Osteoblast (primary cell): ENCODE data around the gene C4orf36. TPM values are rescaled to one million over a fixed set of nuclear protein-coding genes. Genes with fewer than 3 reads are reported as not detected.

ENCODE experiments used
- DNase-seq: peaks from one replicate; pipeline ENCODE4 v3.0.0; 2011; ENCODE audit warnings: low spot score, mixed read lengths; ENCODE audit not compliant: insufficient read length; ENCODE audit errors: missing footprints
- H2AFZ ChIP-seq: 2 replicates; pipeline ENCODE4 v1.6.0; 2011; ENCODE audit warnings: mild to moderate bottlenecking, low read length
- H3K27ac ChIP-seq: 2 replicates; pipeline ENCODE4 v1.5.1; 2011; ENCODE audit warnings: mild to moderate bottlenecking, low read depth, low read length, moderate library complexity
- H3K27me3 ChIP-seq: 2 replicates; pipeline ENCODE4 v1.6.0; 2012; ENCODE audit warnings: mild to moderate bottlenecking, control low read depth, inconsistent platforms, low read length, moderate library complexity; ENCODE audit not compliant: insufficient read depth
- H3K36me3 ChIP-seq: 2 replicates; pipeline ENCODE4 v1.5.1; 2011; ENCODE audit warnings: mild to moderate bottlenecking, low read length, control low read depth, moderate library complexity; ENCODE audit not compliant: insufficient read depth
- H3K4me1 ChIP-seq: 2 replicates; pipeline ENCODE4 v1.5.1; 2011; ENCODE audit warnings: mild to moderate bottlenecking, low read length, control low read depth, moderate library complexity; ENCODE audit not compliant: insufficient read depth
- H3K4me2 ChIP-seq: 2 replicates; pipeline ENCODE4 v1.6.0; 2011; ENCODE audit warnings: mild to moderate bottlenecking, low read length; ENCODE audit not compliant: insufficient read depth
- H3K4me3 ChIP-seq: fragments of 200-600 bp; sonication (generic); 3 replicates; pipeline ENCODE4 v1.5.1; 2012; ENCODE audit warnings: mild to moderate bottlenecking, low read length, inconsistent platforms; ENCODE audit not compliant: insufficient read depth
- H3K79me2 ChIP-seq: 2 replicates; pipeline ENCODE4 v1.6.0; 2012; ENCODE audit warnings: mild to moderate bottlenecking, low read length, control low read depth, inconsistent platforms; ENCODE audit not compliant: insufficient read depth
- H3K9me3 ChIP-seq: 2 replicates; pipeline ENCODE4 v1.5.1; 2011; ENCODE audit warnings: low read depth, low read length, control low read depth
- H4K20me1 ChIP-seq: 2 replicates; pipeline ENCODE4 v1.6.0; 2012; ENCODE audit warnings: mild to moderate bottlenecking, low read length, control low read depth; ENCODE audit not compliant: insufficient read depth
- total RNA-seq: library from RNA; depleted of rRNA; stranded (reverse); fragments of >200 nt; gene quantifications from 2 replicates; pipeline ENCODE4 v1.2.3, GENCODE V29; 2012
- TF ChIP-seq, protein P1 (sequence below): IDR thresholded peaks from 2 replicates; pipeline ENCODE4 v1.5.1; 2011; ENCODE audit warnings: mild to moderate bottlenecking, low read depth, low read length, moderate library complexity; ENCODE audit errors: extremely low read depth

C4orf36 gene
- total RNA-seq, 1 donor, result 0.72 TPM

GRCh38 chr4:86934771-86935565, 42.7 kb upstream of the C4orf36 start, which contains the start of gene AFF1:
Gene AFF1, plus strand, starts transcription at chr4:86935011. Its CDS starts 13,523 bp downstream, at chr4:86948534.
- H2AFZ ChIP-seq, result peak within 1 kb of the TSS; percentile 98
- peaks cover 35% of the 10 kb centered on the region for H3K79me2 ChIP-seq
- peak within 1 kb of the TSS; percentile 98 for H3K4me2 ChIP-seq
- peak within 1 kb of the TSS; percentile 92 for H3K4me3 ChIP-seq
- H3K9me3 ChIP-seq, result no peaks in the 10 kb centered on the region
- peak; percentile 97 for DNase-seq
- TF ChIP-seq, protein P1, sequence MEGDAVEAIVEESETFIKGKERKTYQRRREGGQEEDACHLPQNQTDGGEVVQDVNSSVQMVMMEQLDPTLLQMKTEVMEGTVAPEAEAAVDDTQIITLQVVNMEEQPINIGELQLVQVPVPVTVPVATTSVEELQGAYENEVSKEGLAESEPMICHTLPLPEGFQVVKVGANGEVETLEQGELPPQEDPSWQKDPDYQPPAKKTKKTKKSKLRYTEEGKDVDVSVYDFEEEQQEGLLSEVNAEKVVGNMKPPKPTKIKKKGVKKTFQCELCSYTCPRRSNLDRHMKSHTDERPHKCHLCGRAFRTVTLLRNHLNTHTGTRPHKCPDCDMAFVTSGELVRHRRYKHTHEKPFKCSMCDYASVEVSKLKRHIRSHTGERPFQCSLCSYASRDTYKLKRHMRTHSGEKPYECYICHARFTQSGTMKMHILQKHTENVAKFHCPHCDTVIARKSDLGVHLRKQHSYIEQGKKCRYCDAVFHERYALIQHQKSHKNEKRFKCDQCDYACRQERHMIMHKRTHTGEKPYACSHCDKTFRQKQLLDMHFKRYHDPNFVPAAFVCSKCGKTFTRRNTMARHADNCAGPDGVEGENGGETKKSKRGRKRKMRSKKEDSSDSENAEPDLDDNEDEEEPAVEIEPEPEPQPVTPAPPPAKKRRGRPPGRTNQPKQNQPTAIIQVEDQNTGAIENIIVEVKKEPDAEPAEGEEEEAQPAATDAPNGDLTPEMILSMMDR, result no peak
- H3K27me3 ChIP-seq, result no peaks in the 10 kb centered on the region
- peaks cover 26% of the 10 kb centered on the region for H3K4me1 ChIP-seq
- H3K27ac ChIP-seq, result peak within 1 kb of the TSS; percentile 92
- H3K36me3 ChIP-seq, result no peaks in the 10 kb centered on the region
- H4K20me1 ChIP-seq, result no peaks in the 10 kb centered on the region

GRCh38 chr4:86934147-86934770, 42.0 kb upstream of the C4orf36 start:
- no peaks in the 10 kb centered on the region for H3K27me3 ChIP-seq
- peak; percentile 49 for DNase-seq
- no peaks in the 10 kb centered on the region for H3K9me3 ChIP-seq
- H3K4me3 ChIP-seq, result peak overlapping the region; percentile 92
- H3K36me3 ChIP-seq, result no peaks in the 10 kb centered on the region
- no peaks in the 10 kb centered on the region for H4K20me1 ChIP-seq
- H3K4me2 ChIP-seq, result peak overlapping the region; percentile 98
- H3K79me2 ChIP-seq, result peaks cover 34% of the 10 kb centered on the region
- TF ChIP-seq, protein P1, result no peak
- peak overlapping the region; percentile 92 for H3K27ac ChIP-seq
- H2AFZ ChIP-seq, result peak overlapping the region; percentile 98
- H3K4me1 ChIP-seq, result peaks cover 19% of the 10 kb centered on the region

DNA sequence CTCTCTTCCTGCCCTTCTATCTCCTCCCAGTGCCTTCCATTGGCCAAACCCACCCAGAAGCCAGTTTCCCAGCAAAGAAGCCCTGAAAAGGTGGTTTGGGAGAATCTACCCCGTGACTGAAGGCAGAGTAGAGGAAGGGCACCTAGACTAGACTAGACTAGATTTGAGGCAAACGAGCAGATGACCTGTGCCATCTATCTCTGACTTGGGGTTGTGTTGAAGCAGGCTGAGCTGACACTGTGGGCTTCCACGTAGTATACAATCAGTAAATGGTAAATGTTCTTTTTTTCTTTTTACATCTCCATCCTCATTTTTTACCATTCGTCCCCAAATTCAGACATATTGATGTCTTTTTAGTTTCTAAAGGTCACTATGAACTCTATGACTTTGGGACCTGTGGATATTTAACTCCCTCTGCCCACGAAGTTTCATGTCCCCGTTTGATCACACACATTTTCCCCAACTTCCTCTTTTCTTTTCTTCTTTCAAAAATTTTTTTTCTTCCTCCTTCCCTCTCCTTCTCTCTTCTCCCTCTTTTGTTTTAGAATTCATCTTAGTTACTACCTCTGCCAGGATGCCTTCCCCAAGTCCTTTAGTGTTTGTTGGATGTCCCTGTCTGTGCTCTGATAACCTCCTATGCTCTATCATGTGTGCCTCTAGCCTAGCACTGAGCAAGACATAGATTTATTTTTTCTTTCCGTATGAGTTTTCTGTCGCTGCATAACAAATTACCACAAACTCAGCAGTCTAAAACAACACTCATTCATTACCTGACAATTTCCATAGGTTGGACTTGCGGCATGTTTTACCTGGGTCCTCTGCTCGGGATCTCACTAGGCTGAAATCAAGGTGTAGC, 36.4 kb upstream of the C4orf36 start:
- Histone ChIP-seq H3K4me2 (peak overlapping the region; percentile 16), H3K27ac (peak overlapping the region; percentile 77), H2AFZ (peak overlapping the region; percentile 34)

More for the DNA sequence above, 36.4 kb upstream of the C4orf36 start:
- Histone ChIP-seq H3K36me3 (no peaks in the 10 kb centered on the region), H3K4me3 (no peak overlapping the region), H3K27me3 (no peaks in the 10 kb centered on the region), H3K4me1 (peaks cover 32% of the 10 kb centered on the region), H3K9me3 (no peaks in the 10 kb centered on the region), H4K20me1 (no peaks in the 10 kb centered on the region), H3K79me2 (no peaks in the 10 kb centered on the region)
- TF ChIP-seq, protein P1, result no peak
- DNase-seq, result no peak
